Measurements from ENCODE around the gene VEPH1. TPM values are rescaled to one million over a fixed set of nuclear protein-coding genes. Genes with fewer than 3 reads are reported as not detected.

VEPH1 gene
- total RNA-seq, 1 experiment from 2014 or later = 2.4 TPM

DNA sequence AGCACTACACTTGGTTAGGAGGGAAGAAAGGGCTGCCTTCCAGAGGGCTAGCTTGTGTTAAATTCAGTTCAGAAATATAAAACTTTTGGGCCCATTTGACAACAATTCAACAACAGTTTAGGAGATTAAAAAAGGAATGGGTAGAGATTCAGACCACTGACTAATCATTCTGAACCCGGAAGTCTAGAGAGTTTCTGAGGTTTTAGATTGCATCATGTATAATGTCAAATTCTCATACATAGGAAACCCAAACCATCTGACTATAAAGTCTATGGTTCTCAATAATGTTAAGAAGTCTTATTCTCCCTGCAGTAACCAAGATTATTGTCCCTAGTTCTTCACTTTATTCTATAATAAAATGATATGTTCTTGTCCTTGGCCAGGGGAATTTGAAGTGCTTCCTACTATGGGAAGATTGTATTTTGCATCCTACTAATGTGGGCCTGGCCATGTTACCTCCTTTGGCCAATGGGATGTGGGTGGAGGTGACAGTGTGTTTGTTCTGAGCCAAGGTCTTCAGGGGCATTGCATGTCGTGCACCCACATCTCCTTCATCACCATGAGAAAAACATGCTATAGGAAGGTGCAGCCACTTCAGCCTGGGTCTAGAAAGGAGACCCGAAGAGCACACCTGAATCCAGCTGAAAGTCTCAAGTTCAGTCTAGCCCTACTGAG lies 276.9 kb downstream of the VEPH1 start:
- POLR2A ChIA-PET = no interaction called here
- DNase-seq (ENCODE audit: unreplicated experiment) = no peak
- intact Hi-C loops (cut with micrococcal nuclease) = no loop called here
- Mint-ChIP-seq H3K4me1 (ENCODE audit: insufficient read depth, unreplicated experiment) (no peaks in the 10 kb centered on the region), H3K36me3 (ENCODE audit: insufficient read depth, unreplicated experiment) (no peaks in the 10 kb centered on the region), H3K4me3 (ENCODE audit: unreplicated experiment) (no peak overlapping the region), H3K27ac (ENCODE audit: low read depth, unreplicated experiment) (no peak overlapping the region), H3K27me3 (ENCODE audit: insufficient read depth, unreplicated experiment) (no peaks in the 10 kb centered on the region), H3K9me3 (ENCODE audit: unreplicated experiment) (no peaks in the 10 kb centered on the region)
- no TSS peak for BruUV-seq (replicated peaks)
- CTCF ChIA-PET = interaction anchor here (0.9 to 1.8 kb wide), 2 partner anchors 24 to 267 kb away, joined by 3 to 6 read pairs; no protein-coding TSS in a partner anchor
- TF ChIP-seq, protein P1, sequence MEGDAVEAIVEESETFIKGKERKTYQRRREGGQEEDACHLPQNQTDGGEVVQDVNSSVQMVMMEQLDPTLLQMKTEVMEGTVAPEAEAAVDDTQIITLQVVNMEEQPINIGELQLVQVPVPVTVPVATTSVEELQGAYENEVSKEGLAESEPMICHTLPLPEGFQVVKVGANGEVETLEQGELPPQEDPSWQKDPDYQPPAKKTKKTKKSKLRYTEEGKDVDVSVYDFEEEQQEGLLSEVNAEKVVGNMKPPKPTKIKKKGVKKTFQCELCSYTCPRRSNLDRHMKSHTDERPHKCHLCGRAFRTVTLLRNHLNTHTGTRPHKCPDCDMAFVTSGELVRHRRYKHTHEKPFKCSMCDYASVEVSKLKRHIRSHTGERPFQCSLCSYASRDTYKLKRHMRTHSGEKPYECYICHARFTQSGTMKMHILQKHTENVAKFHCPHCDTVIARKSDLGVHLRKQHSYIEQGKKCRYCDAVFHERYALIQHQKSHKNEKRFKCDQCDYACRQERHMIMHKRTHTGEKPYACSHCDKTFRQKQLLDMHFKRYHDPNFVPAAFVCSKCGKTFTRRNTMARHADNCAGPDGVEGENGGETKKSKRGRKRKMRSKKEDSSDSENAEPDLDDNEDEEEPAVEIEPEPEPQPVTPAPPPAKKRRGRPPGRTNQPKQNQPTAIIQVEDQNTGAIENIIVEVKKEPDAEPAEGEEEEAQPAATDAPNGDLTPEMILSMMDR (IDR thresholded peaks at IDR 0.05; ENCODE audit: unreplicated experiment) = no peak

DNA sequence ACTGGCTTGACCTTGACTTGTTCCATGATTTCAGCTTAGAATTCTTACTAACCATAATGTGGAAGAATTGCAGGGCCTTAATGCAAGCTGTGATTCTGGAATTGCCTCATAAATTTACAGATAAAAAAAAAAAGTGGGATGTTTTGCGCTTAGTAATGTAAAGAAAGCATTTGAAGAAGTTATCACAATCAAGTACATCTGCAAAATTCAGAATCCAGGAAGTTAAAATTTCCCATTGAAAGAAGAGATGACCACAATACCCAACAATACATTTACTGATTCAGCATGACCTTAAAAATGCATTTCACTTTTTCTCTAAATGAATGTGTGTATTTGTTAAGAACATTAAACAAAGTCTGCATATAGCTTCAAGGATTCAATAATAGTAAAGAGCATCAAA lies 278.2 kb downstream of the VEPH1 start:
- Mint-ChIP-seq H3K27ac (ENCODE audit: low read depth, unreplicated experiment) (no peak overlapping the region), H3K27me3 (ENCODE audit: insufficient read depth, unreplicated experiment) (no peaks in the 10 kb centered on the region), H3K4me3 (ENCODE audit: unreplicated experiment) (no peak overlapping the region), H3K36me3 (ENCODE audit: insufficient read depth, unreplicated experiment) (no peaks in the 10 kb centered on the region), H3K9me3 (ENCODE audit: unreplicated experiment) (no peaks in the 10 kb centered on the region), H3K4me1 (ENCODE audit: insufficient read depth, unreplicated experiment) (no peaks in the 10 kb centered on the region)
- TF ChIP-seq, protein P1 (IDR thresholded peaks at IDR 0.05; ENCODE audit: unreplicated experiment) = no peak
- intact Hi-C loops (cut with micrococcal nuclease) = no loop called here
- DNase-seq (ENCODE audit: unreplicated experiment) = no peak
- ChIA-PET POLR2A (no interaction called here), CTCF (interaction anchor here (1.4 to 2.0 kb wide), 2 partner anchors 212 to 268 kb away, joined by 4 to 5 read pairs; partner anchors contain the start of gene PTX3)
- no TSS peak for BruUV-seq (replicated peaks)

DNA sequence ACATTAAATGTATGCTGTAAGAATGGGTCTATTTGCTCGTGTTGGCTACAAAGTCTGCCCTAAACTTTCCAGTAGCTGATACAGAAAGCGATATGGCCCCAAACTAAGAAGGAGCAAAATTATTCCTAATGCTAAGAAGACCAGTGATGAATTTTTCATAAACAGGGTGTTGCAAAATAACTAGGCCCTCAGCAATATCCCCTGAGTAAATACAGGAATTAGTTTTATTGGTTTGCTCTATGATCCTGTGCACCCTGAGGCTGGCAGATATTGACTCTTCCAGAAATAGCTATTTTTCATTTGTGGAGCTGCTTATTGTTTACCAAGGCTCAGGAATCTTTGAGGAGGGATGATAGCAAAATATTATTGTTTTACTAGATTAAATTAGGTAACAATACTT lies 282.3 kb downstream of the VEPH1 start:
- no peaks in the 10 kb centered on the region for H3K4me1 Mint-ChIP-seq (ENCODE audit: insufficient read depth, unreplicated experiment)
- H3K9me3 Mint-ChIP-seq (ENCODE audit: unreplicated experiment) = no peaks in the 10 kb centered on the region
- POLR2A ChIA-PET = no interaction called here
- no peak for DNase-seq (ENCODE audit: unreplicated experiment)
- H3K27me3 Mint-ChIP-seq (ENCODE audit: insufficient read depth, unreplicated experiment) = no peaks in the 10 kb centered on the region
- H3K4me3 Mint-ChIP-seq (ENCODE audit: unreplicated experiment) = no peak overlapping the region
- H3K36me3 Mint-ChIP-seq (ENCODE audit: insufficient read depth, unreplicated experiment) = no peaks in the 10 kb centered on the region
- no TSS peak for BruUV-seq (replicated peaks)
- intact Hi-C loops (cut with micrococcal nuclease) = no loop called here
- CTCF ChIA-PET = interaction anchor here (0.5 to 1.2 kb wide), 5 partner anchors 9 to 16 kb away, joined by 3 to 4 read pairs (median 3); no protein-coding TSS in a partner anchor
- TF ChIP-seq, protein P1 (IDR thresholded peaks at IDR 0.05; ENCODE audit: unreplicated experiment) = no peak
- no peak overlapping the region for H3K27ac Mint-ChIP-seq (ENCODE audit: low read depth, unreplicated experiment)

DNA sequence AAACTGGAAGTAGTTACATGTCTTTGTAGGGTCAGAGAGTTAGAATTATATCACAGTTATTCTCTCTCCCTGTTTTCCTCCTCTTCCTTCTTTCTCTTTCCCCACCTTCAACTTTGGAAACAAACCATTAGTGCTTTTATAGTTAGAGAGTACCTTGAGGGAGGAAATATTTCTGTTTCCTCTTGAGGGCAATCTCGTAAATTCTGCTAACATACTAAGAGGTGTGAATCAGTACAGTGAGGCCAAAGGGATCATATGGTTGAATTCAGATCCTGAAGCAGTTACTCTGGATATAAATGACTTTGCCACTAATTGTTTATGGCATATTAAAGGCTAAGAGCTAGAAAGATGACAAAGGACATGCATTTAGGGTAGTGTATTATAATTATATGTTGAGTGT lies 283.0 kb downstream of the VEPH1 start:
- H3K4me1 Mint-ChIP-seq (ENCODE audit: insufficient read depth, unreplicated experiment) = no peaks in the 10 kb centered on the region
- no peak overlapping the region for H3K4me3 Mint-ChIP-seq (ENCODE audit: unreplicated experiment)
- DNase-seq (ENCODE audit: unreplicated experiment) = no peak
- TF ChIP-seq, protein P1 (IDR thresholded peaks at IDR 0.05; ENCODE audit: unreplicated experiment) = no peak
- no peaks in the 10 kb centered on the region for H3K9me3 Mint-ChIP-seq (ENCODE audit: unreplicated experiment)
- no peak overlapping the region for H3K27ac Mint-ChIP-seq (ENCODE audit: low read depth, unreplicated experiment)
- no TSS peak for BruUV-seq (replicated peaks)
- ChIA-PET POLR2A (no interaction called here), CTCF (interaction anchor here (0.6 to 1.2 kb wide), 5 partner anchors 10 to 37 kb away, joined by 3 to 4 read pairs (median 3); no protein-coding TSS in a partner anchor)
- no peaks in the 10 kb centered on the region for H3K36me3 Mint-ChIP-seq (ENCODE audit: insufficient read depth, unreplicated experiment)
- H3K27me3 Mint-ChIP-seq (ENCODE audit: insufficient read depth, unreplicated experiment) = no peaks in the 10 kb centered on the region
- intact Hi-C loops (cut with micrococcal nuclease) = no loop called here
